GM12873 (cell line): Measurements from ENCODE around the gene TYRO3.
A peak's percentile ranks its signal among the peaks of the same experiment; 100 is the strongest.

Experiments used
- TF ChIP-seq, protein P1 (sequence below): IDR thresholded peaks from 2 replicates; pipeline ENCODE4 v1.5.1; 2012; ENCODE audit warnings: low read depth, mild to moderate bottlenecking, moderate library complexity, low read length, control low read depth; ENCODE audit not compliant: insufficient read depth; ENCODE audit errors: missing control alignments

TYRO3 gene

DNA sequence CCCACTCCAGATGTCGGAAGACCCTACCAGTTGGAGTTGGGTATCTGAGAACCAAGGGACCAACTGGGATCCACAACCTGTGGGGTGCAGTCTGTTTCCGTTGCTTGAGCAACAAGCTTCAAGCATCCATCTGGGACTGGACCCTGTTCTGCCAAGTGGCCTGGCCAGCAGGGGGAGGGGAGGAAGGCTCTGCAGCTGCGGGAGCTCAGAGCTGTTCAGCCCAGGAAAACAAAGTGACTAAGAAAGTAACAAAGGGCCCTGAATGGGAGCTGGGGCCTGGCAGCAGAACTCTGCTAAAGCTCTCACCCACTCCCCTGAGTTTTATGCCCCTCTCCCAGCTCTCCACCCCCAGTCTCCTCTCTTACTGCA lies 2.7 kb downstream of the TYRO3 start:
- TF ChIP-seq, protein P1, sequence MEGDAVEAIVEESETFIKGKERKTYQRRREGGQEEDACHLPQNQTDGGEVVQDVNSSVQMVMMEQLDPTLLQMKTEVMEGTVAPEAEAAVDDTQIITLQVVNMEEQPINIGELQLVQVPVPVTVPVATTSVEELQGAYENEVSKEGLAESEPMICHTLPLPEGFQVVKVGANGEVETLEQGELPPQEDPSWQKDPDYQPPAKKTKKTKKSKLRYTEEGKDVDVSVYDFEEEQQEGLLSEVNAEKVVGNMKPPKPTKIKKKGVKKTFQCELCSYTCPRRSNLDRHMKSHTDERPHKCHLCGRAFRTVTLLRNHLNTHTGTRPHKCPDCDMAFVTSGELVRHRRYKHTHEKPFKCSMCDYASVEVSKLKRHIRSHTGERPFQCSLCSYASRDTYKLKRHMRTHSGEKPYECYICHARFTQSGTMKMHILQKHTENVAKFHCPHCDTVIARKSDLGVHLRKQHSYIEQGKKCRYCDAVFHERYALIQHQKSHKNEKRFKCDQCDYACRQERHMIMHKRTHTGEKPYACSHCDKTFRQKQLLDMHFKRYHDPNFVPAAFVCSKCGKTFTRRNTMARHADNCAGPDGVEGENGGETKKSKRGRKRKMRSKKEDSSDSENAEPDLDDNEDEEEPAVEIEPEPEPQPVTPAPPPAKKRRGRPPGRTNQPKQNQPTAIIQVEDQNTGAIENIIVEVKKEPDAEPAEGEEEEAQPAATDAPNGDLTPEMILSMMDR, result peak; percentile 6

DNA sequence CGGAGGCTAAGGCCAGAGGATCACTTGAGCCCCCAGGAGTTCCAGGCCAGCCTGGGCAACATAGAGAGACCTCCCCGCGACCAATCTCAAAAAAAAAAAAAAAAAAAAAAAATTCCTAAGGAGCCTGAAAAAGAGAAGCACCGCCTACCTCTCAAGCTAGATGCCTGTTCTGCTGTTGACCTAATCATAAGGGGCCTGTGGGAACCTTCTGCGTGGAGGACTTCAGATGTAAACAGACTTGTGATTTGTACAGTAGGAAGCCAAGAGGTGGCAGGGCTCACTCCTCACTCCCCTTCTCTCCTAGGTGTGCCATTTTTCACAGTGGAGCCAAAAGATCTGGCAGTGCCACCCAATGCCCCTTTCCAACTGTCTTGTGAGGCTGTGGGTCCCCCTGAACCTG lies 3.2 kb downstream of the TYRO3 start:
- TF ChIP-seq, protein P1, result no peak

DNA sequence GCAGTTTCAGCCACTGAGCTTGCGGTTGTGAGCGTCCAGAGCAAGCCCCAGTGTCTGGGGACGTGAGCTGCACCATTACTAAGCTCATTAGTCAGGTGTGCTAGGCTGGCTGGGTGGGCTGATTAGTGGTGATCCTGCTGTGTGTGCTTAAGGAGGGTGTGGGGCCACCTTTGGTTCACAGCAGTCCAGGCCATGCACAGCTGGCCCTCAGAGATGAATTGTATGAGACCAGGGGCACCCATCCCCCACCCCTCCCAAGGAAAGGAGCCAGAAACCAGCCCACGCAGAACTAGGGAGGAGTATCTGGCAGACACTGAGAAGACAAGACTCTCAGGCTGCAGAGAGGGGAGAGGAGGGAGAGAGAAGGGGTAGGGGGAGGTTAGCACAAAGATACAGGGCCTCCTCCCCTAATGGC lies 3.8 kb downstream of the TYRO3 start:
- TF ChIP-seq, protein P1, result no peak

DNA sequence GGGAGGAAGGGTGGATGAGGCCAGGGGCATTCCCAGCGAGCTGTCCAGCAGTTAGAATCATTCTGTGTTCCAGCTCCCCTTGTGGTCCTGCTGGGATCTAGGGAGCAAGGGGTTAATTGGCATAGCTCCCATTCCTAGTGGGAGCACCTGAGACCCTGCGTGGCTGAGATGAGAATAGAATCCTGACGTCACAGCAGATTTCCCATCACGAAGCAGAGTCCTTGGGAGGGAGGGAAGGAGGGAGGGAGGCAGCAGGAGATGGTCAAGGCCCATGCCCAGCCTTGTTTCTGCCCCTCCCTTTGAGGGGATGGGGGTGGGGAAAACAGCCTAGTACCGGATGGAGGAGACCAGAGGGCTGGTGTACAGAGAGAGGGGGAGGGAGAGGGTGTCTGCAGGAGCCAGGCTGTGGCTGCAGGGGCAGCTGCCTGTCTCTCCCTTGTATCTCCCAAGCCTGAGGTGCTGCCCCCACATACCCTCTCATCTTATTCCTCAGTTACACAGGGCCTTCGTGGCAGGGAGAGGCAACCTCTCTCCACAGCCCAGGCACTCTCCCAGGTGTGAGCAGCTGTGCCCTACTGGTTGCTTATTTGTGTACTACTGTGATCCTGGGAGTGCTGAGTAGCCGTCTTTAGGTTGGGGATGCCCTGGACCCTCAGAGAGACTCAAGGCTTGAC lies 5.4 kb downstream of the TYRO3 start:
- TF ChIP-seq, protein P1, result no peak

DNA sequence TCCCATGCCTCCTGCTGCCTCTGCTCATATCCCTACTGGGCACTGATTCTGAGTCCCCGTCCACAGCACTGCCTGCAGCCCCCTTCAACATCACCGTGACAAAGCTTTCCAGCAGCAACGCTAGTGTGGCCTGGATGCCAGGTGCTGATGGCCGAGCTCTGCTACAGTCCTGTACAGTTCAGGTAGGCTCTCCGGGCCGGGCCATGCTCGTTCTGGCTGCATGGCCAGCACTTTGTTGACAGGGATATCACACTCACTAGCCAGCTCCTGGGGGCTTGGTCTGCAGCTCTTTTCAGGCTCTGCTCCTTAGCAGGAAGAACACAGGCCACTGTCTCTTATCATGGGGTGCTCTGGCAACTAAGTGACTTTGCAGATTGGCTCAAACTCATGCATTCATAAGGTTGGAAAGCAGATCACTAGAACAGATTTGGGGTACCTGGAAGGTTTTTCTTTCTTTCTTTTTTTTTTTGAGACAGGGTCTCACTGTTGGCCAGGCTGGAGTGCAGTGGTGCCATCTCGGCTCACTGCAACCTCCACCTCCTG lies 6.0 kb downstream of the TYRO3 start:
- TF ChIP-seq, protein P1, result no peak

DNA sequence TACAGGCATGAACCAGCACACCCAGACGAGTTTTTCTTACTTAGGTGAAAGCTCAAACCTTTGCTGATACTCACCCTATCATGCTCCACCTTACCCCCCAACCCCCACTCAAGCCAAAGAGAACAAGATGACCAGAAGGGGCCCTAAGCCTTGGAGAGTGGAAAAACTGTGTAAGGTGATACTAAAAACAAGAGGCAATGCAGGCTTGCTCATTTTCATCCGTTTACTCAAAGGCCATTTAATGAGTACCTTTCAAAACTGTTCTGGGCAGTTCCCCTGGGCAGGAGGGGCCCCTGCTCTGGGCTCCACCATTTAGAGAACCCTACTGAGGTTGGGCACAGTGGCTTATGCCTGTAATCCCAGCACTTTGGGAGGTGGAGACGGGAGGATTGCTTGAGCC lies 6.7 kb downstream of the TYRO3 start:
- TF ChIP-seq, protein P1, result no peak

DNA sequence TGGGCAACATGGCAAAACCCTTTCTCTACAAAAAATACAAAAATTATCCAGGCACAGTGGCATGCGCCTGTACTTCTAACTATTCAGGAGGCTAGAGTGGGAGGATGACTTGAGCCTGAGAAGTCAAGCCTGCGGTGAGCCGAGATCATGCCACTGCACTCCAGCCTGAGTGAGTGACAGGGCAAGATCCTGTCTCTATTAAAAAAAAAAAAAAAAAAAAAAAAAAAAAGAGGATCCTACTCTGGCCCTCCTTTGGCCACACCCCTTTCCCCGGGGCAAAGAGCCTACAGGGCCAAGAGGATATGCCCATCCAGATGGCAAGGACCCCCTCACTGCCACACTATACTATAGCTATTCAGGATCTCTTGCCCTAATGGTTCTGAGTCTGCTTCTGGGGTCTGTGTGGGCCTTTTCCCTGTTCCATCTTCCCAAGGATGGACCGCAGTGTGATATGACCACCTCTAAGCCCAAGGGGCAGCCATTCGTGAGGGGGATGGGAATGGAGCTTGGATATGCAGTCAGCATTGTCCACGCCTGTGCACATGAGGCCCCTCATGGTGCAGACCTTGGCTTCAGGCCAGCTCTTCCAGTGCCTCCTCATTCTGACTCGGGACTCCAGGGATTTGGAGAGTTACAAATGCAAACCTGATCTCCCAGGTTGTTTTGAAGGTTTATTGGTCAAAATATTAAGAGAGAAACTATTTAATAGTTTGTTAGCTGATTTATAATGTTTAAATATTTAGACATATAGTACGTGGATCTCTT lies 7.3 kb downstream of the TYRO3 start:
- TF ChIP-seq, protein P1, result no peak
